Panc1 (cell line): Measurements from ENCODE around the gene ST3GAL6. TPM values are rescaled to one million over a fixed set of nuclear protein-coding genes. Genes with fewer than 3 reads are reported as not detected.

ENCODE experiments used
- ATAC-seq: fragments of 200-7000 bp; cut with Tn5 transposase; 2 replicates; pipeline ENCODE4 v1.9.1; 2020; ENCODE audit warnings: mild to moderate bottlenecking, moderate library complexity
- BruUV-seq: library from RNA; stranded (reverse); fragments of 400-500 nt; replicated peaks from 2 replicates; lab custom pipeline; 2021; lab: Mats Ljungman, UMichigan
- CTCF ChIA-PET: fragments of 300-600 bp; sonication (Branson Sonifier 250); formaldehyde crosslinking; loops from one replicate; lab custom pipeline; 2022; ENCODE audit warnings: antibody characterized with exemption; lab: Charles Lee
- POLR2A ChIA-PET: fragments of 300-600 bp; sonication (Branson Sonifier 250); formaldehyde crosslinking; loops from one replicate; lab custom pipeline; 2022; ENCODE audit warnings: antibody characterized with exemption; lab: Charles Lee
- DNase-seq: peaks from one replicate; pipeline ENCODE4 v3.0.0-alpha.2; 2010; ENCODE audit warnings: low read depth, low spot score
- H3K27ac ChIP-seq: 2 replicates; pipeline ENCODE4 v1.5.1; 2011; ENCODE audit warnings: mild to moderate bottlenecking, low read length, inconsistent platforms
- H3K27me3 ChIP-seq: fragments of 200-500 bp; sonication (Bioruptor generic); 2 replicates; pipeline ENCODE4 v1.6.0; 2014; ENCODE audit warnings: low read length, inconsistent platforms; ENCODE audit not compliant: control insufficient read depth, insufficient read depth
- H3K36me3 ChIP-seq: fragments of 200-500 bp; sonication (Bioruptor generic); 2 replicates; pipeline ENCODE4 v1.5.1; 2014; ENCODE audit warnings: inconsistent platforms, mild to moderate bottlenecking, low read length, moderate library complexity; ENCODE audit not compliant: control insufficient read depth, insufficient read depth
- H3K4me1 ChIP-seq: 2 replicates; pipeline ENCODE4 v1.5.1; 2011; ENCODE audit warnings: inconsistent platforms, mild to moderate bottlenecking, low read length, moderate library complexity; ENCODE audit not compliant: control insufficient read depth, insufficient read depth
- H3K4me3 ChIP-seq, 2 experiments: 2 replicates each; pipeline ENCODE4 v1.5.1; 2011 to 2012; ENCODE audit warnings: low read depth in 2 of 2, low read length in 2 of 2, mild to moderate bottlenecking in 2 of 2, inconsistent platforms in 1 of 2, moderate library complexity in 1 of 2
- H3K9me3 ChIP-seq: fragments of 200-500 bp; sonication (Bioruptor generic); 2 replicates; pipeline ENCODE4 v1.5.1; 2014; ENCODE audit warnings: low read depth, mild to moderate bottlenecking, inconsistent platforms, low read length, moderate library complexity; ENCODE audit not compliant: control insufficient read depth, insufficient read depth
- POLR2AphosphoS5 ChIP-seq: IDR thresholded peaks from 2 replicates; pipeline ENCODE4 v1.6.1; 2012; ENCODE audit warnings: mild to moderate bottlenecking, low read depth, low read length, moderate library complexity
- REST ChIP-seq, 2 experiments: IDR thresholded peaks; 2 replicates each; pipeline ENCODE4 v1.6.1; 2011 to 2012; ENCODE audit warnings: low read depth in 2 of 2, control low read depth in 1 of 2, low read length in 1 of 2, mild to moderate bottlenecking in 1 of 2, moderate library complexity in 1 of 2; ENCODE audit not compliant: insufficient read depth in 1 of 2
- SIN3A ChIP-seq: IDR thresholded peaks from 2 replicates; pipeline ENCODE4 v1.6.1; 2012; ENCODE audit warnings: low read depth, mild to moderate bottlenecking, low read length, moderate library complexity, borderline replicate concordance; ENCODE audit not compliant: insufficient read depth
- TCF7L2 ChIP-seq: IDR thresholded peaks from 2 replicates; pipeline ENCODE4 v1.6.1; 2011; ENCODE audit warnings: mild to moderate bottlenecking, low read depth, low read length, inconsistent platforms
- in situ Hi-C: cut with HindIII; loops from 2 replicates; pipeline ENCODE4 v1.10.0; 2016; ENCODE audit warnings: low sequenced_read_pairs, low pct_unique_long_range_greater_than_20kb
- intact Hi-C: fragments of 100-400 bp; cut with micrococcal nuclease; formaldehyde crosslinking; loops from one replicate; pipeline ENCODE4 v1.10.0; 2022; ENCODE audit not compliant: unreplicated experiment
- total RNA-seq: library from RNA; stranded (reverse); gene quantifications from one replicate; pipeline ENCODE4 v1.2.1, GENCODE V29; 2021; ENCODE audit not compliant: unreplicated experiment
- TF ChIP-seq, protein P1 (sequence below): fragments of 450-650 bp; IDR thresholded peaks from 2 replicates; pipeline ENCODE4 v1.5.1; 2017; ENCODE audit warnings: mild to moderate bottlenecking

Gene ST3GAL6
- total RNA-seq, 1 experiment from 2014 or later, result 0.15 TPM

DNA sequence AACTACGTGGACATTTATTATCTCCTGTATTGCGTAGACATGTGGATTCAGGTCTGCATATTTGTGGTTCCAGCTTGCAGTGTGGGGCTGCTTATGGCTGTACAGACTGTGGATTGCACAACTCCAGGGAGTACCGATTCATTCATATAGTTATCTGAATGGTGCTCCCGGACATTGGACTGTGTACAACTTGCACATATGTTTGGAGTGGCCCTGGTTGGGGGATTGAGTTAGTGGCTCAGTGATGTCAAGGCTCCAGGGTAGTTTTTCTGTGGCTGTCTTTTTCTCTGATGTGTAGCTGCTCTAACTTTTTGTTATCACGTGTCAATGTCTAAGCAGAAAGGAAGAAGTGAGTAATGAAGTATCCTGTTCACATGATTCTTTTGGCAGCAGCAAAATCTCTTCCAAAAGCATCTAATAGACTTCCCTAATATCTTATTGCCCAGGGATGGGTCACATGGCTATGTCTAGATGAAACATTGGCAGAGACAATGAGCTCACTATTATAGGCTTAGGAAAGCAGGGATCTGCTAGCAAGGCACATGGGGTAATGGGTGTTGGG lies 15.8 kb downstream of the ST3GAL6 start:
- intact Hi-C loops, result no loop called here
- ChIA-PET POLR2A (interaction anchor here (0.6 kb wide), 1 partner anchor 503 kb away, joined by 3 read pairs; no protein-coding TSS in a partner anchor), CTCF (no interaction called here)
- Histone ChIP-seq H3K9me3 (no peaks in the 10 kb centered on the region), H3K36me3 (no peaks in the 10 kb centered on the region), H3K4me3 (no peak overlapping the region), H3K27me3 (peaks cover 6% of the 10 kb centered on the region), H3K4me1 (no peaks in the 10 kb centered on the region), H3K27ac (no peak overlapping the region)
- in situ Hi-C loops, result no loop called here
- TF ChIP-seq SIN3A (no peak), POLR2AphosphoS5 (no peak), REST (IDR thresholded peaks at IDR 0.05; ENCODE audit: insufficient read depth in 1 of 2, low read depth in 2 of 2, low read length in 1 of 2) (no peak), TCF7L2 (no peak)
- TF ChIP-seq, protein P1, sequence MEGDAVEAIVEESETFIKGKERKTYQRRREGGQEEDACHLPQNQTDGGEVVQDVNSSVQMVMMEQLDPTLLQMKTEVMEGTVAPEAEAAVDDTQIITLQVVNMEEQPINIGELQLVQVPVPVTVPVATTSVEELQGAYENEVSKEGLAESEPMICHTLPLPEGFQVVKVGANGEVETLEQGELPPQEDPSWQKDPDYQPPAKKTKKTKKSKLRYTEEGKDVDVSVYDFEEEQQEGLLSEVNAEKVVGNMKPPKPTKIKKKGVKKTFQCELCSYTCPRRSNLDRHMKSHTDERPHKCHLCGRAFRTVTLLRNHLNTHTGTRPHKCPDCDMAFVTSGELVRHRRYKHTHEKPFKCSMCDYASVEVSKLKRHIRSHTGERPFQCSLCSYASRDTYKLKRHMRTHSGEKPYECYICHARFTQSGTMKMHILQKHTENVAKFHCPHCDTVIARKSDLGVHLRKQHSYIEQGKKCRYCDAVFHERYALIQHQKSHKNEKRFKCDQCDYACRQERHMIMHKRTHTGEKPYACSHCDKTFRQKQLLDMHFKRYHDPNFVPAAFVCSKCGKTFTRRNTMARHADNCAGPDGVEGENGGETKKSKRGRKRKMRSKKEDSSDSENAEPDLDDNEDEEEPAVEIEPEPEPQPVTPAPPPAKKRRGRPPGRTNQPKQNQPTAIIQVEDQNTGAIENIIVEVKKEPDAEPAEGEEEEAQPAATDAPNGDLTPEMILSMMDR, result no peak
- ATAC-seq (no peak), DNase-seq (no peak)
- BruUV-seq, result no TSS peak

DNA sequence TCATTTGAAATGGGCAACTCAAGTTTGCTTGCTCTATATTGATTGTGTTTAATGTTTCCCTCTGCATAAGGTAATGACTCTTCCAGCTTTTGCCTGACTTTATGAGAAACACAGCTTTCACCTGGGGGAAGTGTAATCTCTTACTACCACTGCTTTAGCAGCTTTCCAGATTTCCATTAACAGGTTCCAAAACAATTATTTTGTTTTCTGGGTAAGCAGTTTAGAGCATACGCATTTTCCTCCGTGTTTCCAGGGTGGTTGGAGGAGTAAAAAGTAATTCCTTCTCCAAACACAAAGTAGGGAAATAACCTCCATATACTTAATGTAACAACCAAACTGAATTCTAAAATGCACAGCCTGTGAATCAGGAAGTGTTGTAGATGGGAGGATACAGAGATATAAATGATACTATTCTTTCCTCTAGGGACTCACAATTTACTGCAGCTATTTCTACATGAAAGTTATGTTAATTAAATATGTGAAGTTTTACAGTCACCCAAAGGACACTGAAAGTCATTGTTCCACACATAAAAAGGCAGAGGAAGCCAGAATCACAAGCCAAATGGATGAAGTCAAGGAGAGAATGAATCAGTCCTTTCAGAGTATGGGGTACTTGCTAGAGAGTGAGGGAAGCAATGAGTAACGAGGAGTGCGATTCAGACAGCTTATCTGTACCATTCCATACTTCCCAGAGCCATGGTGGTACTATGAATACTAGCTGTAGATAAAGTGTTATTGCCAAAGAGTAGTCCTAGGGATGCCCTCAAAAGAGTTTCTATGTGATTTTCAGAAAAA lies 16.6 kb downstream of the ST3GAL6 start:
- Histone ChIP-seq H3K9me3 (no peaks in the 10 kb centered on the region), H3K36me3 (no peaks in the 10 kb centered on the region), H3K4me3 (no peak overlapping the region), H3K4me1 (no peaks in the 10 kb centered on the region), H3K27me3 (peaks cover 13% of the 10 kb centered on the region), H3K27ac (no peak overlapping the region)
- in situ Hi-C loops (no loop called here), intact Hi-C loops (no loop called here)
- POLR2A ChIA-PET, result no interaction called here
- ATAC-seq (no peak), DNase-seq (no peak)
- BruUV-seq, result no TSS peak
- TF ChIP-seq, protein P1, result no peak
- no peak for TF ChIP-seq SIN3A
- CTCF ChIA-PET, result no interaction called here
